Panc1 (cell line): ENCODE data around the gene KIF18B. TPM values are rescaled to one million over a fixed set of nuclear protein-coding genes. Genes with fewer than 3 reads are reported as not detected.
A peak's percentile ranks its signal among the peaks of the same experiment; 100 is the strongest.

Experiments
- ATAC-seq: fragments of 200-7000 bp; cut with Tn5 transposase; 2 replicates; pipeline ENCODE4 v1.9.1; 2020; ENCODE audit warnings: mild to moderate bottlenecking, moderate library complexity
- BruUV-seq: library from RNA; stranded (reverse); fragments of 400-500 nt; replicated peaks from 2 replicates; lab custom pipeline; 2021; lab: Mats Ljungman, UMichigan
- CTCF ChIA-PET: fragments of 300-600 bp; sonication (Branson Sonifier 250); formaldehyde crosslinking; loops from one replicate; lab custom pipeline; 2022; ENCODE audit warnings: antibody characterized with exemption; lab: Charles Lee
- POLR2A ChIA-PET: fragments of 300-600 bp; sonication (Branson Sonifier 250); formaldehyde crosslinking; loops from one replicate; lab custom pipeline; 2022; ENCODE audit warnings: antibody characterized with exemption; lab: Charles Lee
- DNase-seq: peaks from one replicate; pipeline ENCODE4 v3.0.0-alpha.2; 2010; ENCODE audit warnings: low read depth, low spot score
- H3K27ac ChIP-seq: 2 replicates; pipeline ENCODE4 v1.5.1; 2011; ENCODE audit warnings: mild to moderate bottlenecking, low read length, inconsistent platforms
- H3K27me3 ChIP-seq: fragments of 200-500 bp; sonication (Bioruptor generic); 2 replicates; pipeline ENCODE4 v1.6.0; 2014; ENCODE audit warnings: low read length, inconsistent platforms; ENCODE audit not compliant: control insufficient read depth, insufficient read depth
- H3K36me3 ChIP-seq: fragments of 200-500 bp; sonication (Bioruptor generic); 2 replicates; pipeline ENCODE4 v1.5.1; 2014; ENCODE audit warnings: inconsistent platforms, mild to moderate bottlenecking, low read length, moderate library complexity; ENCODE audit not compliant: control insufficient read depth, insufficient read depth
- H3K4me1 ChIP-seq: 2 replicates; pipeline ENCODE4 v1.5.1; 2011; ENCODE audit warnings: inconsistent platforms, mild to moderate bottlenecking, low read length, moderate library complexity; ENCODE audit not compliant: control insufficient read depth, insufficient read depth
- H3K4me3 ChIP-seq, 2 experiments: 2 replicates each; pipeline ENCODE4 v1.5.1; 2011 to 2012; ENCODE audit warnings: low read depth in 2 of 2, low read length in 2 of 2, mild to moderate bottlenecking in 2 of 2, inconsistent platforms in 1 of 2, moderate library complexity in 1 of 2
- H3K9me3 ChIP-seq: fragments of 200-500 bp; sonication (Bioruptor generic); 2 replicates; pipeline ENCODE4 v1.5.1; 2014; ENCODE audit warnings: low read depth, mild to moderate bottlenecking, inconsistent platforms, low read length, moderate library complexity; ENCODE audit not compliant: control insufficient read depth, insufficient read depth
- POLR2AphosphoS5 ChIP-seq: IDR thresholded peaks from 2 replicates; pipeline ENCODE4 v1.6.1; 2012; ENCODE audit warnings: mild to moderate bottlenecking, low read depth, low read length, moderate library complexity
- SIN3A ChIP-seq: IDR thresholded peaks from 2 replicates; pipeline ENCODE4 v1.6.1; 2012; ENCODE audit warnings: low read depth, mild to moderate bottlenecking, low read length, moderate library complexity, borderline replicate concordance; ENCODE audit not compliant: insufficient read depth
- TCF7L2 ChIP-seq: IDR thresholded peaks from 2 replicates; pipeline ENCODE4 v1.6.1; 2011; ENCODE audit warnings: mild to moderate bottlenecking, low read depth, low read length, inconsistent platforms
- in situ Hi-C: cut with HindIII; loops from 2 replicates; pipeline ENCODE4 v1.10.0; 2016; ENCODE audit warnings: low sequenced_read_pairs, low pct_unique_long_range_greater_than_20kb
- intact Hi-C: fragments of 100-400 bp; cut with micrococcal nuclease; formaldehyde crosslinking; loops from one replicate; pipeline ENCODE4 v1.10.0; 2022; ENCODE audit not compliant: unreplicated experiment
- total RNA-seq: library from RNA; stranded (reverse); gene quantifications from one replicate; pipeline ENCODE4 v1.2.1, GENCODE V29; 2021; ENCODE audit not compliant: unreplicated experiment
- TF ChIP-seq, protein P1 (sequence below), 2 experiments: IDR thresholded peaks; 2 replicates each; pipeline ENCODE4 v1.6.1; 2011 to 2012; ENCODE audit warnings: low read depth in 2 of 2, control low read depth in 1 of 2, low read length in 1 of 2, mild to moderate bottlenecking in 1 of 2, moderate library complexity in 1 of 2; ENCODE audit not compliant: insufficient read depth in 1 of 2
- TF ChIP-seq, protein P2 (sequence below): fragments of 450-650 bp; IDR thresholded peaks from 2 replicates; pipeline ENCODE4 v1.5.1; 2017; ENCODE audit warnings: mild to moderate bottlenecking

KIF18B gene
- total RNA-seq, 1 experiment from 2014 or later: 31.3 TPM

DNA sequence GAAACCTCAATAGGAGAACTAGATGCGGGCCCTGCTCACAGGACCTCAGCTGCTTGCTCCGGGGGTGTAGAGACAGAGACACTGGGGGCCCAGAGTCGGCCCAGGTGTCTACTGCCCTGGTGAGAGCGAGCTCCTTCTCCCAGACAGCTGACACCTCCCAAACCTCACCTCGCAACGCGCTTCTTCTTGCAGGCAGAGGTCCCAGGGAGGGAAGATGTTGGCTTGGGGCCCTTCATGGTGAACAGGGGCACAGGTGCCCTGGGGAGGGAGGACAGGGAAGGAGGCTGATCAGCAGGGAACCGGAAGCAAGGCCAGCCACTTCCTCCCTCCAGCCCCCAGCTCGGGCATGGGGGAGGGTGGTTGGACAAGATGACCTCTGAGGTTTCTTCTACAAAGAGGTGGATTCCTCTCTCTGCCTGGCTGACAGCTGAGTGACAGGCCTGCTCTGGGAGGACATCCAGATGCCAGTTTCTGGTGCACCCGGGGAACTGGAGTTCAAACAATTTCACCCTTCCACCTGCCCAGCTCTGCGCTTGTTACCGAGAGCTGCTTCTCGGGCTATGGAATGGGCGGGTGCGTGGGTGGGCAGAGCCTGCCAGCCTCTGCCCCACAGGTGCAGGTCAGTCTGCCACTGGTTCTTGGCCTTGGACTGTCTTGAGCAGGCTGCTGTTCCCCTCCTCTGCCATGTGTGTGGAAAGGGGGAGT lies 20.6 kb downstream of the KIF18B start:
- no peaks in the 10 kb centered on the region for H3K4me1 ChIP-seq
- in situ Hi-C loops (no loop called here), intact Hi-C loops (no loop called here)
- no peak overlapping the region for H3K27ac ChIP-seq
- H3K27me3 ChIP-seq: no peaks in the 10 kb centered on the region
- H3K9me3 ChIP-seq: no peaks in the 10 kb centered on the region
- ATAC-seq (no peak; the same call in 1 of the 2 replicates), DNase-seq (no peak)
- H3K4me3 ChIP-seq: no peak overlapping the region
- peaks cover 2% of the 10 kb centered on the region; the same call in 1 of the 2 replicates for H3K36me3 ChIP-seq
- no TSS peak for BruUV-seq
- TF ChIP-seq TCF7L2 (no peak), SIN3A (no peak)
- TF ChIP-seq, protein P1, sequence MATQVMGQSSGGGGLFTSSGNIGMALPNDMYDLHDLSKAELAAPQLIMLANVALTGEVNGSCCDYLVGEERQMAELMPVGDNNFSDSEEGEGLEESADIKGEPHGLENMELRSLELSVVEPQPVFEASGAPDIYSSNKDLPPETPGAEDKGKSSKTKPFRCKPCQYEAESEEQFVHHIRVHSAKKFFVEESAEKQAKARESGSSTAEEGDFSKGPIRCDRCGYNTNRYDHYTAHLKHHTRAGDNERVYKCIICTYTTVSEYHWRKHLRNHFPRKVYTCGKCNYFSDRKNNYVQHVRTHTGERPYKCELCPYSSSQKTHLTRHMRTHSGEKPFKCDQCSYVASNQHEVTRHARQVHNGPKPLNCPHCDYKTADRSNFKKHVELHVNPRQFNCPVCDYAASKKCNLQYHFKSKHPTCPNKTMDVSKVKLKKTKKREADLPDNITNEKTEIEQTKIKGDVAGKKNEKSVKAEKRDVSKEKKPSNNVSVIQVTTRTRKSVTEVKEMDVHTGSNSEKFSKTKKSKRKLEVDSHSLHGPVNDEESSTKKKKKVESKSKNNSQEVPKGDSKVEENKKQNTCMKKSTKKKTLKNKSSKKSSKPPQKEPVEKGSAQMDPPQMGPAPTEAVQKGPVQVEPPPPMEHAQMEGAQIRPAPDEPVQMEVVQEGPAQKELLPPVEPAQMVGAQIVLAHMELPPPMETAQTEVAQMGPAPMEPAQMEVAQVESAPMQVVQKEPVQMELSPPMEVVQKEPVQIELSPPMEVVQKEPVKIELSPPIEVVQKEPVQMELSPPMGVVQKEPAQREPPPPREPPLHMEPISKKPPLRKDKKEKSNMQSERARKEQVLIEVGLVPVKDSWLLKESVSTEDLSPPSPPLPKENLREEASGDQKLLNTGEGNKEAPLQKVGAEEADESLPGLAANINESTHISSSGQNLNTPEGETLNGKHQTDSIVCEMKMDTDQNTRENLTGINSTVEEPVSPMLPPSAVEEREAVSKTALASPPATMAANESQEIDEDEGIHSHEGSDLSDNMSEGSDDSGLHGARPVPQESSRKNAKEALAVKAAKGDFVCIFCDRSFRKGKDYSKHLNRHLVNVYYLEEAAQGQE (IDR thresholded peaks at IDR 0.05; ENCODE audit: insufficient read depth in 1 of 2, low read depth in 2 of 2, low read length in 1 of 2): no peak
- ChIA-PET POLR2A (interaction anchor here (0.6 kb wide), 1 partner anchor 93 kb away, joined by 9 read pairs; no protein-coding TSS in a partner anchor), CTCF (interaction anchor here (0.6 kb wide), 1 partner anchor 33 kb away, joined by 5 read pairs; no protein-coding TSS in a partner anchor)

DNA sequence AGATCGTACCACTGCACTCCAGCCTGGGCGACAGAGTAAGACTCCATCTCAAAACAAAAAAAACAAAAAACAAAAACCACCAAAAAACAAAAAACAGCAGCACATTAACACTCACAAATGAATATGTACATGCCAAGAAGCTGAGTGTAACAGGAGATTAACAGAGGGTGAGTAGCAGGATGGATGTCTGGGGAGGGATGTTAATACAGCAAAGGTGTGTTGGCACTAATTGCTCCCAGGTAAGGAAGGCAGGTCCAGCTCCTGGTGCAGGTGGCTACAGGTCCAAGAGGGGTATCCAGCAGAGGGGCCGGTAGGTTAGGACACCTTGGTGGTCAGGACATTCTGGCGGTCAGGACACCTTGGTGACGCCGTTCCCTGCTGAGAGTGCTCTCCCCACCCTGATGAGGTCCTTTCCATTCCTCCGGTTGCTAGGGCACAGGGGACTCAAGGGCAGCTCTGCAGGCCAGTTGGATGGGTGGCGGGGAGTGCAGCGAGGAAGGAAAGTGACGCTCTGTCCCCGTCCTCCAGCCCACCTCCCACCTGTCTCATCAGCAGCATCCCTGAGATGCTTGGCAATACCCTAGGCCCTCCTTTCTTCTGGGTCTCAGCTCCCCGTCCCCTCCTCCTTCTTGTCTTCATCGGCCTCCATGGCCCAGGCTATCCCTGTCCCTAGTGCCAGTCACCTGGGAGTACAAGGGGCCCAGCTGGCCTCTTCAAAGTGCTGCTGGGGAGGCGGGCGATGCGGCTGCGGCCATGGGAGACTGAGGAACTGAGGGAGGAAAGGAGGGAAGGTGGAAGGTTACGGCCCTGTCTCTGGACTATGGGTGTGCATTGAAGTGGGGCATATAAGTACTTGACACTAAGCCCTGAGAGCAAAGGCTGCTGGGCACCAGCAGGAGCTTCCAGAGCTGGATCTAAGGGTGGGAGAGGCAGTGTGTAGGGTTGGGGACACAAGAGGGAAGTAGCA lies 21.6 kb downstream of the KIF18B start:
- no TSS peak for BruUV-seq
- in situ Hi-C loops: no loop called here

More for the DNA sequence above, 21.6 kb downstream of the KIF18B start:
- Histone ChIP-seq H3K4me1 (no peaks in the 10 kb centered on the region), H3K27ac (no peak overlapping the region), H3K9me3 (no peaks in the 10 kb centered on the region), H3K36me3 (peaks cover 2% of the 10 kb centered on the region; the same call in 1 of the 2 replicates), H3K4me3 (no peak overlapping the region), H3K27me3 (no peaks in the 10 kb centered on the region)
- intact Hi-C loops: no loop called here
- ChIA-PET POLR2A (no interaction called here), CTCF (no interaction called here)
- TF ChIP-seq, protein P1 (IDR thresholded peaks at IDR 0.05; ENCODE audit: insufficient read depth in 1 of 2, low read depth in 2 of 2, low read length in 1 of 2): no peak
- TF ChIP-seq, protein P2, sequence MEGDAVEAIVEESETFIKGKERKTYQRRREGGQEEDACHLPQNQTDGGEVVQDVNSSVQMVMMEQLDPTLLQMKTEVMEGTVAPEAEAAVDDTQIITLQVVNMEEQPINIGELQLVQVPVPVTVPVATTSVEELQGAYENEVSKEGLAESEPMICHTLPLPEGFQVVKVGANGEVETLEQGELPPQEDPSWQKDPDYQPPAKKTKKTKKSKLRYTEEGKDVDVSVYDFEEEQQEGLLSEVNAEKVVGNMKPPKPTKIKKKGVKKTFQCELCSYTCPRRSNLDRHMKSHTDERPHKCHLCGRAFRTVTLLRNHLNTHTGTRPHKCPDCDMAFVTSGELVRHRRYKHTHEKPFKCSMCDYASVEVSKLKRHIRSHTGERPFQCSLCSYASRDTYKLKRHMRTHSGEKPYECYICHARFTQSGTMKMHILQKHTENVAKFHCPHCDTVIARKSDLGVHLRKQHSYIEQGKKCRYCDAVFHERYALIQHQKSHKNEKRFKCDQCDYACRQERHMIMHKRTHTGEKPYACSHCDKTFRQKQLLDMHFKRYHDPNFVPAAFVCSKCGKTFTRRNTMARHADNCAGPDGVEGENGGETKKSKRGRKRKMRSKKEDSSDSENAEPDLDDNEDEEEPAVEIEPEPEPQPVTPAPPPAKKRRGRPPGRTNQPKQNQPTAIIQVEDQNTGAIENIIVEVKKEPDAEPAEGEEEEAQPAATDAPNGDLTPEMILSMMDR: no peak
- TF ChIP-seq TCF7L2: no peak
- TF ChIP-seq POLR2AphosphoS5: no peak
- no peak for TF ChIP-seq SIN3A
- peak; percentile 3; the same call in 1 of the 2 replicates for ATAC-seq
- no peak for DNase-seq
